Upper lobe of left lung (tissue), 6 donors: ENCODE data around the gene KITLG. TPM values are rescaled to one million over a fixed set of nuclear protein-coding genes. Genes with fewer than 3 reads are reported as not detected.
A peak's percentile ranks its signal among the peaks of the same experiment; 100 is the strongest.

Experiments
- ATAC-seq, 2 donors: fragments of 200-7000 bp; cut with Tn5 transposase; one replicate each; pipeline ENCODE4 v1.9.1; 2022; ENCODE audit warnings: mild to moderate bottlenecking in 2 of 2, moderate library complexity in 2 of 2; ENCODE audit not compliant: low FRiP score in 2 of 2
- DNase-seq, 2 donors: peaks; one replicate each; pipeline ENCODE4 v3.0.0-alpha.2; 2019 to 2020
- H3K27ac ChIP-seq, 4 donors: fragments of 200-600 bp; sonication (generic); one replicate each; pipeline ENCODE4 v1.5.1; 2016 to 2019
- H3K27me3 ChIP-seq, 4 donors: fragments of 200-600 bp; sonication (generic); one replicate each; pipeline ENCODE4 v1.5.1; 2017 to 2019
- H3K36me3 ChIP-seq, 4 donors: fragments of 200-600 bp; sonication (generic); one replicate each; pipeline ENCODE4 v1.5.1; 2016 to 2019
- H3K4me1 ChIP-seq, 4 donors: fragments of 200-600 bp; sonication (generic); one replicate each; pipeline ENCODE4 v1.5.1; 2018 to 2019
- H3K4me3 ChIP-seq, 4 donors: fragments of 200-600 bp; sonication (generic); one replicate each; pipeline ENCODE4 v1.5.1; 2017 to 2019; ENCODE audit warnings: mild to moderate bottlenecking in 2 of 4, moderate library complexity in 1 of 4
- H3K9me3 ChIP-seq, 4 donors: fragments of 200-600 bp; sonication (generic); one replicate each; pipeline ENCODE4 v1.5.1; 2018 to 2019
- EP300 ChIP-seq, 4 donors: sonication (generic); formaldehyde crosslinking; IDR thresholded peaks; one replicate each; pipeline ENCODE4 v1.5.1; 2017; ENCODE audit warnings: antibody characterized with exemption in 4 of 4, control low read depth in 2 of 4
- POLR2A ChIP-seq, 4 donors: fragments of 450-650 bp; IDR thresholded peaks; one replicate each; pipeline ENCODE4 v1.5.1; 2016 to 2017; ENCODE audit warnings: antibody characterized with exemption in 4 of 4, mild to moderate bottlenecking in 2 of 4
- POLR2AphosphoS5 ChIP-seq, 2 donors: sonication (generic); formaldehyde crosslinking; IDR thresholded peaks; one replicate each; pipeline ENCODE4 v1.5.1; 2017; ENCODE audit warnings: antibody characterized with exemption in 2 of 2
- WGBS, 2 donors: methylation state at CpG; one replicate each; pipeline ENCODE4 v1.1.5; 2017 to 2018; 5-methylcytosine and 5-hydroxymethylcytosine counted together
- total RNA-seq, 6 donors: library from RNA; depleted of rRNA in 4 of 6; stranded (reverse); fragments of >200 nt in 4 of 6; gene quantifications; one replicate each; pipeline versions ENCODE4 v1.1.0 to v1.2.1, GENCODE V29; 2016 to 2021
- TF ChIP-seq, protein P1 (sequence below), 6 experiments: fragments of 450-650 bp in 4 of 6; fragments of 200-600 bp in 2 of 6; sonication (generic) in 2 of 6; IDR thresholded peaks; one replicate each; pipeline ENCODE4 v1.5.1; 2016 to 2019; ENCODE audit warnings: antibody characterized with exemption in 6 of 6
- donor health status: DM: no; HTN: no; CAD: no; lungs with moderate emphysema.
- donor health status: DM: no; HTN: yes; CAD: no; lungs with severe emphysema.

KITLG gene
- total RNA-seq, 6 donors from 2014 or later: 10.2 to 72.7 (median 36.6) TPM

DNA sequence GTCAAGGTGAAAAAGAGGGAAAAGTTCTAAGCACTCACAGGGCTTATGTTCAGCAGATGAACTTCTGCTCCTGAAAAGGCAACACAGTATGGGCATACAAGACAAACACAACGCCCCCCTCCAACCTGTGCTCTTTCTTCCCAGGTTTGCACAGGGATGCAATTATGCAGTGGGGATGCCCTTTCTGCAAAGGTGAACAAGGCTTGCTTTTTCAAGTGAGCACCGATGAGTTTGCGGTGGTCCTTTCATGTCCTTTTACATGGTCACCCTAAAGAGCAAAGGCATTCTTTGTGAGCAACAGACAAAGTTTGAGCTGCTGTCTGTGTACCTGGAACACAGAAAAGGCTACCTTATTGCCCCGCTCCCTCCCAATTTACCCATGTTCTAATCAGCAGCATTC lies 6.7 kb downstream of the KITLG start:
- no peak for DNase-seq
- TF ChIP-seq POLR2AphosphoS5 (IDR thresholded peaks at IDR 0.05) (no peak), EP300 (IDR thresholded peaks at IDR 0.05) (no peak), POLR2A (IDR thresholded peaks at IDR 0.05) (no peak)
- TF ChIP-seq, protein P1, sequence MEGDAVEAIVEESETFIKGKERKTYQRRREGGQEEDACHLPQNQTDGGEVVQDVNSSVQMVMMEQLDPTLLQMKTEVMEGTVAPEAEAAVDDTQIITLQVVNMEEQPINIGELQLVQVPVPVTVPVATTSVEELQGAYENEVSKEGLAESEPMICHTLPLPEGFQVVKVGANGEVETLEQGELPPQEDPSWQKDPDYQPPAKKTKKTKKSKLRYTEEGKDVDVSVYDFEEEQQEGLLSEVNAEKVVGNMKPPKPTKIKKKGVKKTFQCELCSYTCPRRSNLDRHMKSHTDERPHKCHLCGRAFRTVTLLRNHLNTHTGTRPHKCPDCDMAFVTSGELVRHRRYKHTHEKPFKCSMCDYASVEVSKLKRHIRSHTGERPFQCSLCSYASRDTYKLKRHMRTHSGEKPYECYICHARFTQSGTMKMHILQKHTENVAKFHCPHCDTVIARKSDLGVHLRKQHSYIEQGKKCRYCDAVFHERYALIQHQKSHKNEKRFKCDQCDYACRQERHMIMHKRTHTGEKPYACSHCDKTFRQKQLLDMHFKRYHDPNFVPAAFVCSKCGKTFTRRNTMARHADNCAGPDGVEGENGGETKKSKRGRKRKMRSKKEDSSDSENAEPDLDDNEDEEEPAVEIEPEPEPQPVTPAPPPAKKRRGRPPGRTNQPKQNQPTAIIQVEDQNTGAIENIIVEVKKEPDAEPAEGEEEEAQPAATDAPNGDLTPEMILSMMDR (IDR thresholded peaks at IDR 0.05): no peak
- no peak for ATAC-seq
- no peaks in the 10 kb centered on the region for H3K27me3 ChIP-seq
- H3K4me3 ChIP-seq: no peak overlapping the region
- H3K9me3 ChIP-seq: no peaks in the 10 kb centered on the region
- 92 to 97% methylated on average over 4 of the region's 4 CpGs for WGBS, 2 donors
- peaks cover 17 to 60% (median 48%) of the 10 kb centered on the region in 4 donors for H3K4me1 ChIP-seq
- H3K27ac ChIP-seq: peak overlapping the region in 3 of 4 donors; percentile 1 to 58 (median 48)
- H3K36me3 ChIP-seq: no peaks in the 10 kb centered on the region

DNA sequence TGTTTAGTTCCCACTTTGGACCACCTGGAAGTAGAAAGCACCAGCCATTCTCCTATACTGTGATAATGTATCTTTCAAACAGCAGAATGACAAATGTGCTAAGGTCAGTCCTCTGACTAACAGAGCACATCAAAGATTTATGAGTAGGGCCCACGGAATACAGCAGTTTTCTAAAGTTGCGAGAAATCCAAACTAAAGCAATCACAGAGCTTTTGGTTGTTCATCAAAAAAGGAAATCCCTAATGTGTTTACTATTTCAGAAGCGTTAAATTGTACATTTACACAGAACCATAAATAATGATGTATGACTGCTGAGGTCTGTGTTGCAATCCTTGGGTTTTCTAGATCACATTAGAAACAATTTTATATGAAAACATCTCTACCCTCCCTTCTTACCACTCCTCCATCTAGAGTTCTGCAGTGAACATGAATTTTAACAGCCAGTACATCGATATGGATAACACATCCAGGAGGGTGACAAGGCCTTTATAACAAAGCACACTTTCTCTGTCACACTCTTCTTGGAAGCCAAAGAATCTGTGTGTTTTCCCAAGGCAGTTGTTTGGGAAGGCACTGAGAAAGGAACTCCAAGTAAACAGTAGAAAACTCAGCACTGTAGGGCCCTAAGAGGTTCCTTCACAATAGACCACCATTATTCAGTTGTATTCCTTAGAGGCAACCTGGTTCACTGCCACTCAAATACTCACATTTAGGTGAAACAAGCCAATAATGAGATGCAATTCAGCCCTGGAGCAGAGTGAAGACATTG lies 7.3 kb downstream of the KITLG start:
- Histone ChIP-seq H3K4me3 (no peak overlapping the region), H3K27me3 (no peaks in the 10 kb centered on the region), H3K27ac (peak overlapping the region in 3 of 4 donors; percentile 1 to 58 (median 48)), H3K36me3 (no peaks in the 10 kb centered on the region), H3K9me3 (no peaks in the 10 kb centered on the region), H3K4me1 (peaks cover 20 to 60% (median 48%) of the 10 kb centered on the region in 4 donors)
- DNase-seq (no peak), ATAC-seq (no peak)
- TF ChIP-seq, protein P1 (IDR thresholded peaks at IDR 0.05): no peak
- no peak for TF ChIP-seq POLR2AphosphoS5 (IDR thresholded peaks at IDR 0.05)
- TF ChIP-seq POLR2A (IDR thresholded peaks at IDR 0.05): no peak
- TF ChIP-seq EP300 (IDR thresholded peaks at IDR 0.05): no peak
- WGBS, 2 donors: 36 to 52% methylated on average over 4 of the region's 4 CpGs

DNA sequence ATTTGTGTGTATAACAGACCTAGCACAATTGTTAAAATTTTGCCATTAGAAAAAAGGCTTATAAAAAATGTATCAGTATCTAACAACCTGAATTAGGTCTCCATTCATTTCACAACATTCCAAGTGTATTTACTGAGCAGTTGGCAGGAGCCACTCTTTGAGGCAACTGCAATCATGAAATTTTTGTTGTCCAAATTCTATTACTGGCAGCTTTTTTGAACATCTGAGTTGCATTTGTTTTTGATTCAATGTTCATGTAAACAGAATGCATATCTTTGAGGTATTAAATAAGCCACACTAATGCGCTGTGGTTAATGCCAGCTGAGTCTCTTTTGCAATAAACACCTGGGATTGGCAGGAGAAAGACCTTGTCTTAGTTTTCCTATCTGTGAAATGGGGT lies 8.7 kb downstream of the KITLG start:
- no peak overlapping the region for H3K4me3 ChIP-seq
- H3K9me3 ChIP-seq: no peaks in the 10 kb centered on the region
- DNase-seq: no peak
- H3K4me1 ChIP-seq: peaks cover 31 to 57% (median 50%) of the 10 kb centered on the region in 4 donors
- H3K27me3 ChIP-seq: no peaks in the 10 kb centered on the region
- no peak for ATAC-seq
- no peak for TF ChIP-seq POLR2A (IDR thresholded peaks at IDR 0.05)
- no peaks in the 10 kb centered on the region for H3K36me3 ChIP-seq
- 68 to 74% methylated on average over 1 of the region's 1 CpG for WGBS, 2 donors
- H3K27ac ChIP-seq: peak overlapping the region in 1 of 4 donors; percentile 55

DNA sequence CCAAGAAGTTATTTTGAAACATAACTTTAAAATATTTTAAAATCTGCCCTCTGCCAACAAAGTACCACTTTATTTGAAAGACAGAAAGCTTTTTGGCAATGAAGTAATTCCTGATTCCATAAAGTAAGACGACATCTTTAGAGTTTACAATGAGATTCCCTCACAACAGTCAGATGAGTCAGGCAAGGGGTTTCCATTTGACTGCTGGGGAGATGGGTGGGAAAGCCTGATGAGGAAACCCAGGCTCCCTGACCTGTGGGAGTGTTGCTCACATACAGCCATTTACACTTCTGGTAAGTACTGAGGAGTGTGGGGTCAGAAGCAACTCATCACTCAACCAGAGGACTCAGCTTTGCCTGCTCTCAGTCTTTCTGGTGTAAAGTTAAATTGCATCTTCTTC lies 10.2 kb downstream of the KITLG start:
- Histone ChIP-seq H3K27ac (no peak overlapping the region), H3K36me3 (no peaks in the 10 kb centered on the region), H3K4me3 (no peak overlapping the region), H3K27me3 (no peaks in the 10 kb centered on the region), H3K4me1 (peaks cover 38 to 60% (median 55%) of the 10 kb centered on the region in 4 donors), H3K9me3 (no peaks in the 10 kb centered on the region)
- ATAC-seq (peak in 1 of 2 donors; percentile 45), DNase-seq (no peak)
- TF ChIP-seq EP300 (IDR thresholded peaks at IDR 0.05) (no peak), POLR2AphosphoS5 (IDR thresholded peaks at IDR 0.05) (no peak), POLR2A (IDR thresholded peaks at IDR 0.05) (no peak)
- TF ChIP-seq, protein P1 (IDR thresholded peaks at IDR 0.05): no peak
- WGBS, 2 donors: 50 to 64% methylated on average over 1 of the region's 1 CpG

DNA sequence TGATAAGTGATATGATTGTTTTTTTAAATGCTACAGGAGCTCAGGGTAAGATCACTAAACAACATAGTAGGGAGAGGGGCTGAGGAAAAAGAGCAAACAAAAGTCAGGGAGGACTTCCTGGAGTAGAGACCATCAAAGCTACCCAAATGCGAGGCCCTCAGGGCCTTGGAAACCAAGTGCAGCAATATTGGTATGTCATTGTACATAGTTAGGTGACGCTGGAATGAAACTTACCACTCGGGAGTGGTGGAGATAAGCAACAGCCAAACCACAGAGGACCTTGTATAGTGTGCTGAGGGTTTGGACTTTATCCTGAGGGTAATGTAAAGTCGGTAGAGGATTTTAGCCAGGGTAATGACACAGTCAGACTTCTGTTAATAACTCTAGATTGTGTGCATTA lies 13.8 kb downstream of the KITLG start:
- WGBS, 2 donors: 57 to 67% methylated on average over 4 of the region's 4 CpGs
- no peaks in the 10 kb centered on the region for H3K36me3 ChIP-seq
- H3K27ac ChIP-seq: peak overlapping the region; percentile 26 to 68 (median 34)
- no peaks in the 10 kb centered on the region for H3K9me3 ChIP-seq
- H3K4me1 ChIP-seq: peaks cover 25 to 39% (median 32%) of the 10 kb centered on the region in 4 donors
- no peak overlapping the region for H3K4me3 ChIP-seq
- no peaks in the 10 kb centered on the region for H3K27me3 ChIP-seq
- DNase-seq (peak in 1 of 2 donors; percentile 35), ATAC-seq (peak; percentile 53 to 81)
- TF ChIP-seq POLR2A (IDR thresholded peaks at IDR 0.05) (no peak), EP300 (IDR thresholded peaks at IDR 0.05) (no peak), POLR2AphosphoS5 (IDR thresholded peaks at IDR 0.05) (no peak)
- TF ChIP-seq, protein P1 (IDR thresholded peaks at IDR 0.05): no peak
